WTC11 (cell line): ENCODE results near the gene FAM24B. TPM values are rescaled to one million over a fixed set of nuclear protein-coding genes. Genes with fewer than 3 reads are reported as not detected.

Experiments used
- ATAC-seq: fragments of 200-7000 bp; cut with Tn5 transposase; 2 replicates; pipeline ENCODE4 v1.10.0; 2021; ENCODE audit warnings: mild to moderate bottlenecking, moderate library complexity
- CTCF ChIA-PET: fragments of 300-600 bp; sonication (Branson Sonifier 250); formaldehyde crosslinking; loops from one replicate; lab custom pipeline; 2021; ENCODE audit warnings: antibody characterized with exemption; lab: Charles Lee
- POLR2A ChIA-PET: fragments of 350-600 bp; sonication (Branson Sonifier 250); formaldehyde crosslinking; loops from one replicate; lab custom pipeline; 2021; ENCODE audit warnings: antibody characterized with exemption; lab: Charles Lee
- DNase-seq: peaks from one replicate; pipeline ENCODE4 v3.0.0; 2021; ENCODE audit warnings: low spot score
- H3K27ac Mint-ChIP-seq: 2 replicates; pipeline ENCODE4 v1.8.0; 2021; ENCODE audit warnings: mixed read lengths
- H3K27me3 Mint-ChIP-seq: 2 replicates; pipeline ENCODE4 v1.8.0; 2021; ENCODE audit warnings: low read depth, mild to moderate bottlenecking, moderate library complexity, mixed read lengths
- H3K36me3 Mint-ChIP-seq: 2 replicates; pipeline ENCODE4 v1.8.0; 2021; ENCODE audit warnings: mixed read lengths
- H3K4me1 Mint-ChIP-seq: 2 replicates; pipeline ENCODE4 v1.8.0; 2022; ENCODE audit warnings: mixed read lengths
- H3K4me3 Mint-ChIP-seq: 2 replicates; pipeline ENCODE4 v1.8.0; 2021; ENCODE audit warnings: mild to moderate bottlenecking, moderate library complexity, mixed read lengths
- H3K9me3 Mint-ChIP-seq: 2 replicates; pipeline ENCODE4 v1.8.0; 2021; ENCODE audit warnings: mixed read lengths
- CREM ChIP-seq: sonication (generic); formaldehyde crosslinking; IDR thresholded peaks from 2 replicates; pipeline ENCODE4 v1.8.1; 2022; ENCODE audit warnings: mild to moderate bottlenecking, missing genetic modification reagents, moderate library complexity
- ELF4 ChIP-seq: sonication (generic); formaldehyde crosslinking; IDR thresholded peaks from 2 replicates; pipeline ENCODE4 v1.8.1; 2022; ENCODE audit warnings: low read depth, mild to moderate bottlenecking, moderate library complexity, missing genetic modification reagents
- ETV6 ChIP-seq: sonication (generic); formaldehyde crosslinking; IDR thresholded peaks from 2 replicates; pipeline ENCODE4 v1.8.1; 2022; ENCODE audit warnings: mild to moderate bottlenecking, missing genetic modification reagents
- FOXJ3 ChIP-seq: sonication (generic); formaldehyde crosslinking; IDR thresholded peaks from 2 replicates; pipeline ENCODE4 v1.9.0; 2021; ENCODE audit warnings: missing genetic modification reagents, mild to moderate bottlenecking, borderline replicate concordance
- GTF2I ChIP-seq: fragments of 250-450 bp; sonication (Bioruptor Pico); conservative IDR thresholded peaks from 2 replicates; pipeline ENCODE4 v1.4.0; 2021; ENCODE audit warnings: mild to moderate bottlenecking
- HMGA2 ChIP-seq: fragments of 250-450 bp; sonication (Bioruptor Pico); IDR thresholded peaks from 2 replicates; pipeline ENCODE4 v1.4.0; 2021; ENCODE audit warnings: mild to moderate bottlenecking, moderate library complexity
- JUN ChIP-seq: sonication (generic); formaldehyde crosslinking; IDR thresholded peaks from 2 replicates; pipeline ENCODE4 v1.8.0; 2023; ENCODE audit warnings: mild to moderate bottlenecking, missing genetic modification reagents
- KAT7 ChIP-seq: sonication (generic); formaldehyde crosslinking; IDR thresholded peaks from 2 replicates; pipeline ENCODE4 v1.8.1; 2023; ENCODE audit warnings: missing genetic modification reagents, mild to moderate bottlenecking, borderline replicate concordance
- NR1H2 ChIP-seq: sonication (generic); formaldehyde crosslinking; IDR thresholded peaks from 2 replicates; pipeline ENCODE4 v1.9.0; 2021; ENCODE audit warnings: mild to moderate bottlenecking, moderate library complexity, missing genetic modification reagents
- NR2C2 ChIP-seq: sonication (generic); formaldehyde crosslinking; IDR thresholded peaks from 2 replicates; pipeline ENCODE4 v1.8.0; 2022; ENCODE audit warnings: mild to moderate bottlenecking, missing genetic modification reagents
- OVOL2 ChIP-seq: fragments of 250-450 bp; sonication (Bioruptor Pico); IDR thresholded peaks from 2 replicates; pipeline ENCODE4 v1.9.0; 2021; ENCODE audit warnings: mild to moderate bottlenecking, borderline replicate concordance
- RELA ChIP-seq: sonication (generic); formaldehyde crosslinking; IDR thresholded peaks from 2 replicates; pipeline ENCODE4 v1.8.1; 2022; ENCODE audit warnings: missing genetic modification reagents, mild to moderate bottlenecking, borderline replicate concordance
- TEAD1 ChIP-seq: sonication (generic); formaldehyde crosslinking; IDR thresholded peaks from 2 replicates; pipeline ENCODE4 v1.8.0; 2022; ENCODE audit warnings: mild to moderate bottlenecking, missing genetic modification reagents
- USF1 ChIP-seq: sonication (generic); formaldehyde crosslinking; IDR thresholded peaks from 2 replicates; pipeline ENCODE4 v1.8.0; 2022; ENCODE audit warnings: mild to moderate bottlenecking, missing genetic modification reagents
- ZBTB21 ChIP-seq: sonication (generic); formaldehyde crosslinking; IDR thresholded peaks from 2 replicates; pipeline ENCODE4 v1.8.1; 2023; ENCODE audit warnings: mild to moderate bottlenecking, missing genetic modification reagents, borderline replicate concordance
- ZNF281 ChIP-seq: sonication (generic); formaldehyde crosslinking; IDR thresholded peaks from 2 replicates; pipeline ENCODE4 v1.8.0; 2023; ENCODE audit warnings: mild to moderate bottlenecking, missing genetic modification reagents
- ZNF425 ChIP-seq: fragments of 250-450 bp; sonication (Bioruptor Pico); conservative IDR thresholded peaks from 2 replicates; pipeline ENCODE4 v1.9.0; 2021; ENCODE audit warnings: mild to moderate bottlenecking
- ZNF671 ChIP-seq: fragments of 250-450 bp; sonication (Bioruptor Pico); IDR thresholded peaks from 2 replicates; pipeline ENCODE4 v1.8.0; 2021; ENCODE audit warnings: mild to moderate bottlenecking
- total RNA-seq: library from RNA; stranded (reverse); gene quantifications from 3 replicates; pipeline ENCODE4 v1.2.3, GENCODE V29; 2021
- TF ChIP-seq, protein P1 (sequence below): sonication (generic); formaldehyde crosslinking; IDR thresholded peaks from 2 replicates; pipeline ENCODE4 v1.8.1; 2022; ENCODE audit warnings: low read depth, mild to moderate bottlenecking, moderate library complexity, missing genetic modification reagents, borderline replicate concordance
- TF ChIP-seq, protein P2 (sequence below): fragments of 250-450 bp; sonication (Bioruptor Pico); IDR thresholded peaks from 2 replicates; pipeline ENCODE4 v1.8.0; 2021; ENCODE audit warnings: mild to moderate bottlenecking

FAM24B gene
- total RNA-seq, 1 experiment from 2014 or later: 3.7 TPM

DNA sequence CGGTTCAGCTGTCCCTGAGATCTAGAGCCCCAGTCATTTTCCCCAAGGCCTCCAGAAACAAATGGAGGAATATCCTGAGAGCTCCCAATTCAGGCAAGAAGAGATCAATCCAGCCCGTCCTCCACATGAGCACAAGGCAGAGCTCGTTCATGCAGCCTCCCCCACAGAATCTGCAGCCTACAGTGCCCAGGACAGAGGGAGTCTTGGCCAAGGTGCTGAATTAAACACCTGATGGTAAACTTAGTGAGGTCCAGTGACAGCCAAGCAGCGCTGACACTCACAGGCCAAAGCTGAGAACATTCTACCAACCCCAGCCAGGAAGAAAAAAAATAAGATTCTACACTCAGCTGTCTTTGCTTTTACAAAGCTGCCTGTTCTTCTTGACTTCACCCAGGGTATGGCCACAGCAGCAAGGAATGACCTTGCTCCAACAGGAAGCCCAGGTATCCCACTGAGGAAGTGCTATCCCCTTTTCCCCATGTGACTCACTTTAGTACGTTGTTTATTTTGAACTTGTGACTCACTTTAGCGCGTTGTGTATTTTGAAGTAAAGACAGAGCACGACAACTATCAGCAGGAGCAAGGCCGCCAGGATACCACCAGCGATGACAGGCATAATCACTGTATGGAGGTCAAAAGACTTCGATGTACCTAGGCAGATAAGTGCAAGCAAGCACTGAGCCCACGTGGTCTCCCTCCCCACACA, 29.3 kb downstream of the FAM24B start (continued):
- no peak for TF ChIP-seq ETV6 (CRISPR knock-in tag)
- no peak for TF ChIP-seq ZNF281 (CRISPR knock-in tag)
- TF ChIP-seq JUN (CRISPR knock-in tag): no peak
- TF ChIP-seq, protein P1, sequence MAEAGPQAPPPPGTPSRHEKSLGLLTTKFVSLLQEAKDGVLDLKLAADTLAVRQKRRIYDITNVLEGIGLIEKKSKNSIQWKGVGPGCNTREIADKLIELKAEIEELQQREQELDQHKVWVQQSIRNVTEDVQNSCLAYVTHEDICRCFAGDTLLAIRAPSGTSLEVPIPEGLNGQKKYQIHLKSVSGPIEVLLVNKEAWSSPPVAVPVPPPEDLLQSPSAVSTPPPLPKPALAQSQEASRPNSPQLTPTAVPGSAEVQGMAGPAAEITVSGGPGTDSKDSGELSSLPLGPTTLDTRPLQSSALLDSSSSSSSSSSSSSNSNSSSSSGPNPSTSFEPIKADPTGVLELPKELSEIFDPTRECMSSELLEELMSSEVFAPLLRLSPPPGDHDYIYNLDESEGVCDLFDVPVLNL: no peak
- TF ChIP-seq, protein P2, sequence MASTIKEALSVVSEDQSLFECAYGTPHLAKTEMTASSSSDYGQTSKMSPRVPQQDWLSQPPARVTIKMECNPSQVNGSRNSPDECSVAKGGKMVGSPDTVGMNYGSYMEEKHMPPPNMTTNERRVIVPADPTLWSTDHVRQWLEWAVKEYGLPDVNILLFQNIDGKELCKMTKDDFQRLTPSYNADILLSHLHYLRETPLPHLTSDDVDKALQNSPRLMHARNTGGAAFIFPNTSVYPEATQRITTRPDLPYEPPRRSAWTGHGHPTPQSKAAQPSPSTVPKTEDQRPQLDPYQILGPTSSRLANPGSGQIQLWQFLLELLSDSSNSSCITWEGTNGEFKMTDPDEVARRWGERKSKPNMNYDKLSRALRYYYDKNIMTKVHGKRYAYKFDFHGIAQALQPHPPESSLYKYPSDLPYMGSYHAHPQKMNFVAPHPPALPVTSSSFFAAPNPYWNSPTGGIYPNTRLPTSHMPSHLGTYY (CRISPR knock-in tag): no peak
- no peak for TF ChIP-seq ZNF425 (CRISPR knock-in tag)
- no peak for TF ChIP-seq OVOL2 (CRISPR knock-in tag)
- TF ChIP-seq, all 79 proteins: peak for 0

- H3K9me3 Mint-ChIP-seq: peaks cover 10% of the 10 kb centered on the region; the same call in 1 of the 2 replicates
- DNase-seq (no peak), ATAC-seq (no peak)
- CTCF ChIA-PET: no interaction called here
- POLR2A ChIA-PET: no interaction called here
- TF ChIP-seq CREM (CRISPR knock-in tag) (no peak), ZNF425 (CRISPR knock-in tag) (no peak), GTF2I (no peak), NR2C2 (CRISPR knock-in tag) (no peak), TEAD1 (CRISPR knock-in tag) (no peak), FOXJ3 (no peak), NR1H2 (CRISPR knock-in tag) (no peak), HMGA2 (no peak), USF1 (CRISPR knock-in tag) (no peak), KAT7 (CRISPR knock-in tag) (no peak), ZNF671 (no peak), ZBTB21 (CRISPR knock-in tag) (no peak), ELF4 (CRISPR knock-in tag) (no peak), RELA (CRISPR knock-in tag) (no peak)
- TF ChIP-seq, protein P1: no peak
- TF ChIP-seq, all 79 proteins: peak for 0
- H3K27ac Mint-ChIP-seq: no peak overlapping the region
- peaks cover 25% of the 10 kb centered on the region for H3K36me3 Mint-ChIP-seq
- H3K4me1 Mint-ChIP-seq: peaks cover 51% of the 10 kb centered on the region
- no peaks in the 10 kb centered on the region for H3K27me3 Mint-ChIP-seq
- no peak overlapping the region for H3K4me3 Mint-ChIP-seq
Measured at GRCh38 chr10:122849090-122849489, 30.3 kb downstream of the FAM24B start.
